Measurements from ENCODE around the gene DNAJC17. TPM values are rescaled to one million over a fixed set of nuclear protein-coding genes. Genes with fewer than 3 reads are reported as not detected.
A peak's percentile ranks its signal among the peaks of the same experiment; 100 is the strongest.

DNAJC17 gene
- total and polyA plus RNA-seq, 2 of the 13 experiments (the other 11 are each of a cell fraction or from before 2014, with no cell fraction given), result 22.2 to 26.5 TPM

GRCh38 chr15:40754883-40755811 is 52.1 kb downstream of the DNAJC17 start, which contains the start of gene RMDN3 (continued):
- TF ChIP-seq, protein P1, sequence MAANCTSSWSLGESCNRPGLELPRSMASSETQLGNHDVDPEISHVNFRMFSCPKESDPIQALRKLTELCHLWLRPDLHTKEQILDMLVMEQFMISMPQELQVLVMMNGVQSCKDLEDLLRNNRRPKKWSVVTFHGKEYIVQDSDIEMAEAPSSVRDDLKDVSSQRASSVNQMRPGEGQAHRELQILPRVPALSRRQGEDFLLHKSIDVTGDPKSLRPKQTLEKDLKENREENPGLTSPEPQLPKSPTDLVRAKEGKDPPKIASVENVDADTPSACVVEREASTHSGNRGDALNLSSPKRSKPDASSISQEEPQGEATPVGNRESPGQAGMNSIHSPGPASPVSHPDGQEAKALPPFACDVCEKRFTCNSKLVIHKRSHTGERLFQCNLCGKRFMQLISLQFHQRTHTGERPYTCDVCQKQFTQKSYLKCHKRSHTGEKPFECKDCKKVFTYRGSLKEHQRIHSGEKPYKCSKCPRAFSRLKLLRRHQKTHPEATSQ (CRISPR knock-in tag; IDR thresholded peaks at IDR 0.05; ENCODE audit: borderline replicate concordance), result no peak
- no peak for TF ChIP-seq ZXDC (CRISPR knock-in tag; IDR thresholded peaks at IDR 0.05)
- TF ChIP-seq ZNF343 (CRISPR knock-in tag; IDR thresholded peaks at IDR 0.05), result peak; percentile 60; the same call in 1 of the 2 replicates
- TF ChIP-seq MATR3 (CRISPR knock-in tag; IDR thresholded peaks at IDR 0.05), result no peak
- peak; percentile 41; the same call in 1 of the 2 replicates for TF ChIP-seq ZBTB38 (CRISPR knock-in tag; IDR thresholded peaks at IDR 0.05)
- TF ChIP-seq, protein P2, sequence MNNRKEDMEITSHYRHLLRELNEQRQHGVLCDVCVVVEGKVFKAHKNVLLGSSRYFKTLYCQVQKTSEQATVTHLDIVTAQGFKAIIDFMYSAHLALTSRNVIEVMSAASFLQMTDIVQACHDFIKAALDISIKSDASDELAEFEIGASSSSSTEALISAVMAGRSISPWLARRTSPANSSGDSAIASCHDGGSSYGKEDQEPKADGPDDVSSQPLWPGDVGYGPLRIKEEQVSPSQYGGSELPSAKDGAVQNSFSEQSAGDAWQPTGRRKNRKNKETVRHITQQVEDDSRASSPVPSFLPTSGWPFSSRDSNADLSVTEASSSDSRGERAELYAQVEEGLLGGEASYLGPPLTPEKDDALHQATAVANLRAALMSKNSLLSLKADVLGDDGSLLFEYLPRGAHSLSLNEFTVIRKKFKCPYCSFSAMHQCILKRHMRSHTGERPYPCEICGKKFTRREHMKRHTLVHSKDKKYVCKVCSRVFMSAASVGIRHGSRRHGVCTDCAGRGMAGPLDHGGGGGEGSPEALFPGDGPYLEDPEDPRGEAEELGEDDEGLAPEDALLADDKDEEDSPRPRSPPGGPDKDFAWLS (CRISPR knock-in tag; IDR thresholded peaks at IDR 0.05; ENCODE audit: borderline replicate concordance), result 0 out of 2 replicates have a peak, but pooled peaks have one; percentile 47
- peak; percentile 57; the same call in 1 of the 2 replicates for TF ChIP-seq ZNF678 (CRISPR knock-in tag; IDR thresholded peaks at IDR 0.05)
- TF ChIP-seq HOXA5 (CRISPR knock-in tag; IDR thresholded peaks at IDR 0.05), result peak; percentile 30; the same call in 1 of the 2 replicates
- TF ChIP-seq ZNF720 (CRISPR knock-in tag; IDR thresholded peaks at IDR 0.05), result no peak
- no peak for TF ChIP-seq ZNF646 (CRISPR knock-in tag; IDR thresholded peaks at IDR 0.05)
- TF ChIP-seq MYNN (CRISPR knock-in tag; IDR thresholded peaks at IDR 0.05; ENCODE audit: low read depth), result no peak
- no peak for TF ChIP-seq ZNF160 (CRISPR knock-in tag; IDR thresholded peaks at IDR 0.05)
- TF ChIP-seq KDM4B (CRISPR knock-in tag; IDR thresholded peaks at IDR 0.05), result no peak
- no peak for TF ChIP-seq SP1 (IDR thresholded peaks at IDR 0.05)
- peak; percentile 97 for TF ChIP-seq SP1 (CRISPR knock-in tag; IDR thresholded peaks at IDR 0.05)
- no peak for TF ChIP-seq ZNF253 (CRISPR knock-in tag; IDR thresholded peaks at IDR 0.05; ENCODE audit: borderline replicate concordance)
- no peak for TF ChIP-seq ZNF263 (CRISPR knock-in tag; IDR thresholded peaks at IDR 0.05)

All from HepG2 (cell line).